ENCODE measurements around the gene NIPBL.
"Not testable (repeated sequence)": the region's sequence is repeated elsewhere in the genome, so short reads cannot be mapped to it uniquely, and the experiment has no call there.

The NIPBL gene

GRCh38 chr5:36878392-36879082 lies 2.0 kb downstream of the NIPBL start:
- DNase-seq: no peak

GRCh38 chr5:36879274-36880033 lies 2.9 kb downstream of the NIPBL start:
- DNase-seq: no peak

- no peak for DNase-seq
These were observed 4.2 kb downstream of the NIPBL start for GRCh38 chr5:36880761-36881160.

- DNase-seq: no peak
These were observed 4.7 kb downstream of the NIPBL start for GRCh38 chr5:36881304-36881703.

- no peak for DNase-seq
These were observed 5.2 kb downstream of the NIPBL start for GRCh38 chr5:36881807-36882206.

GRCh38 chr5:36882250-36882649 lies 5.7 kb downstream of the NIPBL start:
- DNase-seq: no peak

GRCh38 chr5:36883894-36884462 lies 7.4 kb downstream of the NIPBL start:
- no peak for DNase-seq

- no peak for DNase-seq
These were observed 8.6 kb downstream of the NIPBL start for GRCh38 chr5:36885149-36885548.

GRCh38 chr5:36885566-36886485 lies 9.3 kb downstream of the NIPBL start:
- no peak for DNase-seq

- DNase-seq: no peak
These were observed 10.2 kb downstream of the NIPBL start for GRCh38 chr5:36886791-36887190.

- DNase-seq: no peak
These were observed 11.0 kb downstream of the NIPBL start for GRCh38 chr5:36887532-36887931.

GRCh38 chr5:36888303-36888702 lies 11.7 kb downstream of the NIPBL start:
- DNase-seq: no peak

GRCh38 chr5:36889264-36889663 lies 12.7 kb downstream of the NIPBL start:
- no peak for DNase-seq

GRCh38 chr5:36891266-36891665 lies 14.7 kb downstream of the NIPBL start:
- no peak for DNase-seq

- not testable (repeated sequence) for DNase-seq
These were observed 15.7 kb downstream of the NIPBL start for GRCh38 chr5:36892085-36892830.

- DNase-seq: no peak
These were observed 18.4 kb downstream of the NIPBL start for GRCh38 chr5:36894954-36895353.

- DNase-seq: no peak
These were observed 19.9 kb downstream of the NIPBL start for GRCh38 chr5:36896476-36896875.

GRCh38 chr5:36897616-36898015 lies 21.0 kb downstream of the NIPBL start:
- DNase-seq: no peak

- no peak for DNase-seq
These were observed 23.3 kb downstream of the NIPBL start for GRCh38 chr5:36899860-36900259.

GRCh38 chr5:36900283-36900682 lies 23.7 kb downstream of the NIPBL start:
- no peak for DNase-seq

- not testable (repeated sequence) for DNase-seq
These were observed 24.5 kb downstream of the NIPBL start for GRCh38 chr5:36901077-36901476.

- no peak for DNase-seq
These were observed 25.3 kb downstream of the NIPBL start for GRCh38 chr5:36901856-36902255.
